Neutrophil (primary cell): Measurements from ENCODE around the gene STON2.

Experiments used
- H3K27ac ChIP-seq: fragments of 200-600 bp; sonication (generic); 2 replicates; pipeline ENCODE4 v1.5.1; 2016; ENCODE audit warnings: mild to moderate bottlenecking, moderate library complexity
- H3K27me3 ChIP-seq: fragments of 200-600 bp; sonication (generic); 2 replicates; pipeline ENCODE4 v1.6.0; 2016; ENCODE audit warnings: mild to moderate bottlenecking
- H3K36me3 ChIP-seq: fragments of 200-600 bp; sonication (generic); 2 replicates; pipeline ENCODE4 v1.5.1; 2017
- H3K4me1 ChIP-seq, 2 experiments: fragments of 200-600 bp in 1 of 2; sonication (generic) in 1 of 2; 1 replicate in 1 of 2; 2 replicates in 1 of 2; pipeline versions ENCODE4 v1.5.1 to v1.6.1; 2013 to 2016; ENCODE audit warnings: low read depth in 1 of 2, low read length in 1 of 2, mild to moderate bottlenecking in 1 of 2, moderate library complexity in 1 of 2; ENCODE audit not compliant: control insufficient read depth in 1 of 2, insufficient read depth in 1 of 2
- H3K4me3 ChIP-seq, 2 experiments: fragments of 200-600 bp in 1 of 2; sonication (generic) in 1 of 2; 1 replicate in 1 of 2; 2 replicates in 1 of 2; pipeline ENCODE4 v1.5.1; 2013 to 2016; ENCODE audit warnings: low read depth in 1 of 2, low read length in 1 of 2, mild to moderate bottlenecking in 1 of 2, moderate library complexity in 1 of 2
- H3K9me3 ChIP-seq: fragments of 200-600 bp; sonication (generic); 2 replicates; pipeline ENCODE4 v1.5.1; 2016
- CTCF ChIP-seq: fragments of 200-600 bp; sonication (generic); IDR thresholded peaks from 2 replicates; pipeline ENCODE4 v1.5.1; 2016; ENCODE audit warnings: antibody characterized with exemption

The STON2 gene

GRCh38 chr14:81331229-81332021 is 68.7 kb downstream of the STON2 start:
- H3K36me3 ChIP-seq, result no peaks in the 10 kb centered on the region
- H3K4me3 ChIP-seq, result no peak overlapping the region
- H3K27me3 ChIP-seq, result no peaks in the 10 kb centered on the region
- TF ChIP-seq CTCF, result no peak
- no peak overlapping the region for H3K27ac ChIP-seq
- H3K9me3 ChIP-seq, result no peaks in the 10 kb centered on the region
- no peaks in the 10 kb centered on the region for H3K4me1 ChIP-seq

- Histone ChIP-seq H3K27ac (no peak overlapping the region), H3K27me3 (no peaks in the 10 kb centered on the region), H3K9me3 (no peaks in the 10 kb centered on the region), H3K4me1 (no peaks in the 10 kb centered on the region), H3K36me3 (no peaks in the 10 kb centered on the region), H3K4me3 (no peak overlapping the region)
- no peak for TF ChIP-seq CTCF
Observed at GRCh38 chr14:81330619-81331122, 69.5 kb downstream of the STON2 start.

GRCh38 chr14:81329640-81330381 is 70.3 kb downstream of the STON2 start:
- Histone ChIP-seq H3K27me3 (no peaks in the 10 kb centered on the region), H3K36me3 (no peaks in the 10 kb centered on the region), H3K4me3 (no peak overlapping the region), H3K4me1 (no peaks in the 10 kb centered on the region), H3K27ac (no peak overlapping the region), H3K9me3 (no peaks in the 10 kb centered on the region)
- TF ChIP-seq CTCF, result no peak

- Histone ChIP-seq H3K4me1 (no peaks in the 10 kb centered on the region), H3K27me3 (no peaks in the 10 kb centered on the region), H3K9me3 (no peaks in the 10 kb centered on the region), H3K27ac (no peak overlapping the region), H3K4me3 (no peak overlapping the region), H3K36me3 (no peaks in the 10 kb centered on the region)
- TF ChIP-seq CTCF, result no peak
Observed at GRCh38 chr14:81326451-81326850, 73.7 kb downstream of the STON2 start.

- no peak overlapping the region for H3K4me3 ChIP-seq
- H3K4me1 ChIP-seq, result no peaks in the 10 kb centered on the region
- H3K27me3 ChIP-seq, result no peaks in the 10 kb centered on the region
- no peak for TF ChIP-seq CTCF
- H3K27ac ChIP-seq, result no peak overlapping the region
- H3K9me3 ChIP-seq, result no peaks in the 10 kb centered on the region
- H3K36me3 ChIP-seq, result no peaks in the 10 kb centered on the region
Observed at GRCh38 chr14:81324011-81324410, 76.1 kb downstream of the STON2 start.
